NCI-H1092 treated with DMSO at 0.1 percent for 48 hours (cell line): ENCODE data around the gene GOLGA3.

Experiments used
- DNase-seq: peaks from one replicate; lab custom pipeline; 2025; lab: John Stamatoyannopoulos, UW

Gene GOLGA3

GRCh38 chr12:132748319-132748718, 80.3 kb downstream of the GOLGA3 start:
- no peak for DNase-seq

- no peak for DNase-seq
These were observed 80.8 kb downstream of the GOLGA3 start for GRCh38 chr12:132747896-132748295.

GRCh38 chr12:132747395-132747794, 81.3 kb downstream of the GOLGA3 start:
- no peak for DNase-seq

- no peak for DNase-seq
These were observed 82.1 kb downstream of the GOLGA3 start for GRCh38 chr12:132746613-132747012.

GRCh38 chr12:132743831-132744230, 84.8 kb downstream of the GOLGA3 start:
- no peak for DNase-seq

- no peak for DNase-seq
These were observed 87.0 kb downstream of the GOLGA3 start for GRCh38 chr12:132741620-132742019.

- DNase-seq: no peak
These were observed 88.0 kb downstream of the GOLGA3 start for GRCh38 chr12:132740652-132741051.

GRCh38 chr12:132740313-132740646, 88.4 kb downstream of the GOLGA3 start:
- DNase-seq: no peak

GRCh38 chr12:132739600-132740312, 88.9 kb downstream of the GOLGA3 start:
- no peak for DNase-seq

GRCh38 chr12:132736913-132737312, 91.8 kb downstream of the GOLGA3 start:
- DNase-seq: no peak

- no peak for DNase-seq
These were observed 92.3 kb downstream of the GOLGA3 start for GRCh38 chr12:132736378-132736777.

GRCh38 chr12:132735496-132735895, 93.2 kb downstream of the GOLGA3 start:
- DNase-seq: no peak

- no peak for DNase-seq
These were observed 94.5 kb downstream of the GOLGA3 start for GRCh38 chr12:132734206-132734605.

- no peak for DNase-seq
These were observed 97.1 kb downstream of the GOLGA3 start for GRCh38 chr12:132731574-132731973.

- DNase-seq: no peak
These were observed 98.3 kb downstream of the GOLGA3 start for GRCh38 chr12:132730353-132730752.

- peak; percentile 10 for DNase-seq
These were observed 98.9 kb downstream of the GOLGA3 start for GRCh38 chr12:132729541-132730320.

- no peak for DNase-seq
These were observed 100.2 kb downstream of the GOLGA3 start for GRCh38 chr12:132728502-132728901.

GRCh38 chr12:132727091-132727794, 101.4 kb downstream of the GOLGA3 start:
- no peak for DNase-seq

GRCh38 chr12:132726386-132726785, 102.3 kb downstream of the GOLGA3 start:
- DNase-seq: no peak

GRCh38 chr12:132724506-132725241, 104.0 kb downstream of the GOLGA3 start:
- no peak for DNase-seq

- no peak for DNase-seq
These were observed 104.9 kb downstream of the GOLGA3 start for GRCh38 chr12:132723764-132724140.

- no peak for DNase-seq
These were observed 105.5 kb downstream of the GOLGA3 start for GRCh38 chr12:132723015-132723763.
